ENCODE measurements around the gene SETD6. TPM values are rescaled to one million over a fixed set of nuclear protein-coding genes. Genes with fewer than 3 reads are reported as not detected.

Gene SETD6
- total and polyA plus RNA-seq, 2 donors (not counting 1 experiment from before 2014, with no cell fraction given): 7.2 to 7.9 TPM

DNA sequence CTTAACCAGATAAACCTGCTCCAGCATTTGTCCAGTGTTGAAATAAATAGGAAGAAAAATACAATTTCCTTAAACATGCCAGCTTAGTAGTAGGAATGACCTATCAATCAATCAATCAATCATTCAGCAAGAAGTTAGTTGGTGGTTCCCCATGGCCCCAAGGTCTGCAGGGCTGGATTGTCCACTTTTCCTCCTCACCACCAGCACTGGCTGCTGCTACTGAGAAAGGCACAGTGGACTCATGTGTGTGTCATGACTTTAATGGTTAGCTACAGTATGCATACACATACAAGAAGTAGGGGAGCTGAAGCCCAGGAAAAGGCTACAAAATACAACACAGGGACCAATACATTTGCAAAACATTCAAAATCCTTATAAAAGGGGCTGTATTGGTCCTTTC, 4.4 kb downstream of the SETD6 start:
- H3K36me3 ChIP-seq (ENCODE audit: control insufficient read depth, insufficient read depth, low read length): peaks cover 10% of the 10 kb centered on the region
- peaks cover 2% of the 10 kb centered on the region for H3K4me1 ChIP-seq (ENCODE audit: control insufficient read depth, extremely low read depth, insufficient read depth, low read length)
- H3K79me2 ChIP-seq (ENCODE audit: control insufficient read depth, insufficient read depth, low read length): no peaks in the 10 kb centered on the region
- DNase-seq (ENCODE audit: low read depth in 2 of 2): no peak
- H3K27me3 ChIP-seq (ENCODE audit: control insufficient read depth, insufficient read depth, low read length): no peaks in the 10 kb centered on the region
- no peaks in the 10 kb centered on the region for H3K9me3 ChIP-seq (ENCODE audit: control insufficient read depth, insufficient read depth, low read depth, low read length)
- no peaks in the 10 kb centered on the region for H4K20me1 ChIP-seq (ENCODE audit: control insufficient read depth, extremely low read depth, insufficient read depth, low read length)
- H2AFZ ChIP-seq (ENCODE audit: low read length): no peak overlapping the region
- H3K9ac ChIP-seq (ENCODE audit: insufficient read depth, low read length): no peak overlapping the region
- no peak overlapping the region for H3K4me3 ChIP-seq (replicated peaks in 1 of 4; ENCODE audit: control extremely low read depth in 1 of 4, insufficient read depth in 1 of 4, low read depth in 3 of 4, low read length in 4 of 4)
- H3K27ac ChIP-seq (ENCODE audit: insufficient read depth, low read length): no peak overlapping the region
- no peak overlapping the region for H3K4me2 ChIP-seq (ENCODE audit: extremely low read depth, insufficient read depth, low read length)
- TF ChIP-seq EZH2 (IDR thresholded peaks at IDR 0.05; ENCODE audit: low read length, missing control alignments): no peak
- no peak for TF ChIP-seq CTCF (conservative IDR thresholded peaks at IDR 0.05 in 1 of 2, IDR thresholded peaks at IDR 0.05 in 1 of 2; ENCODE audit: low read depth in 1 of 2, low read length in 2 of 2)

- no peaks in the 10 kb centered on the region for H3K27me3 ChIP-seq (ENCODE audit: control insufficient read depth, insufficient read depth, low read length)
- H3K9ac ChIP-seq (ENCODE audit: insufficient read depth, low read length): no peak overlapping the region
- H3K9me3 ChIP-seq (ENCODE audit: control insufficient read depth, insufficient read depth, low read depth, low read length): no peaks in the 10 kb centered on the region
- DNase-seq (ENCODE audit: low read depth in 2 of 2): no peak
- no peaks in the 10 kb centered on the region for H4K20me1 ChIP-seq (ENCODE audit: control insufficient read depth, extremely low read depth, insufficient read depth, low read length)
- H3K4me3 ChIP-seq (replicated peaks in 1 of 4; ENCODE audit: control extremely low read depth in 1 of 4, insufficient read depth in 1 of 4, low read depth in 3 of 4, low read length in 4 of 4): no peak overlapping the region
- no peak overlapping the region for H3K4me2 ChIP-seq (ENCODE audit: extremely low read depth, insufficient read depth, low read length)
- TF ChIP-seq EZH2 (IDR thresholded peaks at IDR 0.05; ENCODE audit: low read length, missing control alignments): no peak
- H3K27ac ChIP-seq (ENCODE audit: insufficient read depth, low read length): no peak overlapping the region
- H3K36me3 ChIP-seq (ENCODE audit: control insufficient read depth, insufficient read depth, low read length): peaks cover 24% of the 10 kb centered on the region
- H3K79me2 ChIP-seq (ENCODE audit: control insufficient read depth, insufficient read depth, low read length): no peaks in the 10 kb centered on the region
- no peak overlapping the region for H2AFZ ChIP-seq (ENCODE audit: low read length)
- H3K4me1 ChIP-seq (ENCODE audit: control insufficient read depth, extremely low read depth, insufficient read depth, low read length): no peaks in the 10 kb centered on the region
These were observed 14.9 kb downstream of the SETD6 start for GRCh38 chr16:58530179-58530578.

DNA sequence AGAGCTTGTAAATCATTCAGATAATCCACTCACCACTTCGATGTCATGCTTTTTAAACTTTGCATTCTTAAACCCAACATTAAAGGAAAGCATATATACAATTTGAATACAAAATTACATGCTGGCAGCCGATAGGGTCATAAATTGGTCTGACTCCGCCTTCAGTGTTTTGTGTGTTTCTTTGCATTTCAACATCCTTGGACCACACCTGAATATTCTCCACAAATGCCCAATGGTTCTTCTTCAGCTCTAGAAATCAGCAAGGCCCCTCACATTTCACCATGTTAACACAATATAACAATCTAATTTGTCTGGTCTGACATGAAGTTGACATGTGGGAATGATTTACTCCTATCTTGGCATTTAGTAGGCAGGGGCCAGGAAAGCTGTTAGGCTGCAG, 17.1 kb downstream of the SETD6 start:
- H2AFZ ChIP-seq (ENCODE audit: low read length): no peak overlapping the region
- no peak for DNase-seq (ENCODE audit: low read depth in 2 of 2)
- no peak overlapping the region for H3K27ac ChIP-seq (ENCODE audit: insufficient read depth, low read length)
- H3K36me3 ChIP-seq (ENCODE audit: control insufficient read depth, insufficient read depth, low read length): peaks cover 27% of the 10 kb centered on the region
- no peaks in the 10 kb centered on the region for H4K20me1 ChIP-seq (ENCODE audit: control insufficient read depth, extremely low read depth, insufficient read depth, low read length)
- no peak overlapping the region for H3K4me2 ChIP-seq (ENCODE audit: extremely low read depth, insufficient read depth, low read length)
- no peak overlapping the region for H3K4me3 ChIP-seq (replicated peaks in 1 of 4; ENCODE audit: control extremely low read depth in 1 of 4, insufficient read depth in 1 of 4, low read depth in 3 of 4, low read length in 4 of 4)
- H3K79me2 ChIP-seq (ENCODE audit: control insufficient read depth, insufficient read depth, low read length): no peaks in the 10 kb centered on the region
- no peak overlapping the region for H3K9ac ChIP-seq (ENCODE audit: insufficient read depth, low read length)
- no peaks in the 10 kb centered on the region for H3K9me3 ChIP-seq (ENCODE audit: control insufficient read depth, insufficient read depth, low read depth, low read length)
- no peak for TF ChIP-seq CTCF (conservative IDR thresholded peaks at IDR 0.05 in 1 of 2, IDR thresholded peaks at IDR 0.05 in 1 of 2; ENCODE audit: low read depth in 1 of 2, low read length in 2 of 2)
- TF ChIP-seq EZH2 (IDR thresholded peaks at IDR 0.05; ENCODE audit: low read length, missing control alignments): no peak
- no peaks in the 10 kb centered on the region for H3K27me3 ChIP-seq (ENCODE audit: control insufficient read depth, insufficient read depth, low read length)
- no peaks in the 10 kb centered on the region for H3K4me1 ChIP-seq (ENCODE audit: control insufficient read depth, extremely low read depth, insufficient read depth, low read length)
